Measurements from ENCODE around the gene MAN1C1. TPM values are rescaled to one million over a fixed set of nuclear protein-coding genes. Genes with fewer than 3 reads are reported as not detected.
A peak's percentile ranks its signal among the peaks of the same experiment; 100 is the strongest.
"Not testable (repeated sequence)": the region's sequence is repeated elsewhere in the genome, so short reads cannot be mapped to it uniquely, and the experiment has no call there.

Gene MAN1C1
- total RNA-seq, 1 donor from 2014 or later: 16.7 TPM

DNA sequence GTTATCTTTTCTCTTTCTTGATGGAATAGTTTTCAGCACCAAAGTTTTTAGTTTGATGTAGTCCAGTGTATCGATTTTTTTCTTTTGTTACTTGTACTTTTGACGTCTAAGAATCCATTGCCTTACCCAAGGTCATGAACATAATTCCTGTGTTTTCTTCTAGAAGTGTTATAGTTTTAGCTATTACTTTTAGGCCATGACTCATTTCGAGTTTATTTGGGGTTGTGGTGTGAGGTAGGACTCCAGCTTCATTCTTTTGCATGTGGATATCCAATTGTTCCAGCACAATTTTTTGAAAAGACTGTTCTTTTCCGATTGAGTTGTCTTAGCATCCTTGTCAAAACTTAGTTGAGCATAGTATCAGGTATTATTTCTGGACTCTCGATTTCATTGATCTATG is 104.0 kb downstream of the MAN1C1 start:
- no peak for DNase-seq (ENCODE audit: low spot score)

DNA sequence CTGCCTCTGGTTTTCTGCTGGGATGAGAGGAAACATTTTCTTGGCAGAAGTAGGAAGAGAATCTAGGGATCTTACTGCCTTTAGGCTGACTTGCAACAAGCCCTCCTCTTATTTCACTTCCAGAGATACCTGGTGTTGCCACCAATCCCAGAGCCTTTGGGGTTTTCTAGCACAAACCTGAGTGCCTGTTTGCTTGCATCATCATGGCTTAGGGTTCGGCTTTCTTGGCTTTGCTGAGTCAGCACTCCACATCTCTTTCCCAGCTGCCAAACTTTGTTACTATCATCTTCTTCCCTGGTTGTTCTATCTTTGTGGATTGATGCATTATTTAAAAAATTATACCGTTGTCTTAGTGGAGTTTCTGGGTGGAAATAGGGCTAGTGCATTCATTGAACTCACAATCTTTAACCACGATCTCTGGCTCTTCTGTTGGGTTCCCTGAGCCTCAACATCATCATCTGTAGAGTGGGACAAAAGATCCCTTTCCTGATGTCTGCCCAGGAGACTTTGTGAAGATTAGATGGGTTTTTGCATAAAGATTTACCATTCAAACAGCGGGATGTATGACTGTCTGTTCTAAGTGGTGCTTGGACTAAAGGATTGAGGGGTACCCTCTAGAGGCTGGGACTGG is 106.8 kb downstream of the MAN1C1 start:
- DNase-seq (ENCODE audit: low spot score): peak; percentile 43

More for the DNA sequence above, 104.0 kb downstream of the MAN1C1 start:
- intact Hi-C loops (cut with DNase I): no loop called here

DNA sequence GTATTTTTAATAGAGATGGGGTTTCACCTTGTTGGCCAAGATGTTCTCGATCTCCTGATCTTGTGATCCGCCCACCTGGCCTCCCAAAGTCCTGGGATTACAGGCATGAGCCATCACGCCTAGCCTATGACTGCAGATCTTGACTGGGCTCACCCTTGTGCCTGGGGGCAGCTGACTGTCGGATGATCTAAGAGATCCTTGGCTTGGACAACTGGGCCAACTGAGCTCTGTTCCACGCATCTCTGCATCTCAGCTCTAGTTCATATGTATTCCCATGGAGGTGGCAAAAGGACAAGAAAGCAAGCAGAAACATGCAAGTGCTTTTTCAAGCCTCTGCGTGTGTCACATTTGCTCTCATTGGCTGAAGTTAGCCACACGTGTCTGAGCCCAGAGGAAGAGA is 107.6 kb downstream of the MAN1C1 start:
- intact Hi-C loops (cut with DNase I): no loop called here
- DNase-seq (ENCODE audit: low spot score): peak; percentile 44

More for the DNA sequence above, 106.8 kb downstream of the MAN1C1 start:
- intact Hi-C loops (cut with DNase I): no loop called here

DNA sequence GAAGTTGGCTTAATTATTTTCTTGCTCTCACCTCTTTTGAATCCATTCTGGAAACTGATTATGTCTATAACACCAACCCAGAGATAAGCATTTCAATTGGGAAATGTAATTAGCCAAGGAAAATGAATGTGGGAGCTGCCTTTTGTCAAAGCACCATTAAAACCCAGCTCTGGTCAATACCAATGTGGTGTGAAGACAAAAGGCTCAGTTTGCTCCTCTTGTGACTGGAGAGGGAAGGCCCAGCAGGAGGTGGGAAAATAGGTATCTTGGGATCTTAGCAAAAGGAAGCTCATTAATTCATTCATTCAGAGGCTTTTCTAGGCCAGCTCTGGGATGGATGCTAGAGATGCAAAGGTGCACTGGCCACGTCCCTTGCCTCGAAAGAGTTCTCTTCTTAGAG is 108.4 kb downstream of the MAN1C1 start:
- no peak for DNase-seq (ENCODE audit: low spot score)
- intact Hi-C loops (cut with DNase I): no loop called here

DNA sequence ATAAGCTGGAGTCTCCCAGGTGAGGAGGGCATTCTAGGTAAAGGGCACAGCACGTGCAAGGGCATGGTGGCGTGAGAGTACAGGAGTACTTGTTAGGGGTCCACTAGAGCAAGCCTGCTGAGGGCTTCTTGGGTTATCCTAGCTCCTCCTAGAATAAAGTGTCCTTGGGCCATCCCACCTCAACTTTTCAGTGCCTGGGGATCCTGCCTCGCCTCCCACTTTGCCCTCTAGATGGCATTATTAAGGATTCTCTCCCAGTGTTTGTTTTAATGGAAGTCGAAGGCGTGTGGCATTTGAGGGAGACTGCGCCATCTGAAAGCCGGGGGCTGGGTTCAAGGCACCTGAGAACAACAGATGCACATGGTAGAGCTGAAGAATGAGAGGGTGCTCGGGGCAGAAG is 108.9 kb downstream of the MAN1C1 start:
- no peak for DNase-seq (ENCODE audit: low spot score)
- intact Hi-C loops (cut with DNase I): no loop called here

DNA sequence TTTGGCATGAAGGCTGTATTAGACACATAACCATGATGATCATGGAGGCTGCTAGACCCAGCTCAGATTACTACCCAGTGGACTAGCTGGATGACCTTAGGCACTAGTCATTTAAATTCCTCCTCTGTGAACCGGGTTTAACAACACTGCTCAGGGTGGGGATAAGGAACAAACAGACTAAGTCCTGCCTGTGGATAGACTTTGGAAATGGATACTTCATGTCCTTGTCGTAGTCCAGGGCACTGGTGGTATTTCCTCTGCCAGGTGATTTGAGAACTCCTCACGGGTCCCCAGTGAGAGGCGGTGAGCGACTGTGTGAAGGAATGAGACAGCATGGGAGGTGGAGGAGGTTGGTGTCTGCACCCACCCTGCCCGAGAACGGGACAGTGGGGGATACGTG is 110.5 kb downstream of the MAN1C1 start:
- intact Hi-C loops (cut with DNase I): loop anchor here (2.0 kb wide), 1 partner anchor 20 kb away; no protein-coding TSS in a partner anchor
- no peak for DNase-seq (ENCODE audit: low spot score)

DNA sequence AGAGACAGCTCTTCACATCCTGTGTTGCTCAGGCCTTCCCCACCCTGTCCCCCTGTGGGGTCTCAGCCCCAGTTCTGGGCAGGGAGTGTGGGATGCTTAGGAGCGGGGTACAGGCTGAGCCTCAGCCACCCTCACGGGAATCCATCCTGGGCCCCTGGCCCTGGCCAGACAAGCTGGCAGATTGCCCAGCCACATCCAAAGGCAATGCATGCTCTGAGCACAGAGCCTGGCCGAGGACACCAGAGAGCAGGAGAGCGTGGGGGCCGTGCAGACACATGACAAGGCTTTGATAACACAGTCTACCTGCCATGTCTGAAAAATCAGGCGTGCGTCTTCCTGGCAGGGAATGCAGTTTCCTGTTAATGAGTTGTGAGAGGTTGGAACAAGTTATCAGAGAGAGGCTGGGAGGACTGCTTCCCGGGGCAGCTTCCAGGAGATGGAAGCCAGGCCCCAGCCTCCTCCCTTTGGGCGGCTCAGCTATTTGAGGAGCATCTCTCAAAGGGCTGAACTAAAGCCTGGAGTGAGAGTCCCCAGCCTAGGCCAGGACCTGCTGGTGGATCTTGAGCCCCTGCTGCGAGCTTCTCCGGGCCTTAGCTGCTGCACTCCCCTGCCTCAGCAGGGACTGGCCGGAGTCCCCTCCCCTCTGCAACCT is 111.2 kb downstream of the MAN1C1 start:
- DNase-seq (ENCODE audit: low spot score): peak; percentile 89
- intact Hi-C loops (cut with DNase I): loop anchor here (2.0 kb wide), 1 partner anchor 21 kb away; no protein-coding TSS in a partner anchor

DNA sequence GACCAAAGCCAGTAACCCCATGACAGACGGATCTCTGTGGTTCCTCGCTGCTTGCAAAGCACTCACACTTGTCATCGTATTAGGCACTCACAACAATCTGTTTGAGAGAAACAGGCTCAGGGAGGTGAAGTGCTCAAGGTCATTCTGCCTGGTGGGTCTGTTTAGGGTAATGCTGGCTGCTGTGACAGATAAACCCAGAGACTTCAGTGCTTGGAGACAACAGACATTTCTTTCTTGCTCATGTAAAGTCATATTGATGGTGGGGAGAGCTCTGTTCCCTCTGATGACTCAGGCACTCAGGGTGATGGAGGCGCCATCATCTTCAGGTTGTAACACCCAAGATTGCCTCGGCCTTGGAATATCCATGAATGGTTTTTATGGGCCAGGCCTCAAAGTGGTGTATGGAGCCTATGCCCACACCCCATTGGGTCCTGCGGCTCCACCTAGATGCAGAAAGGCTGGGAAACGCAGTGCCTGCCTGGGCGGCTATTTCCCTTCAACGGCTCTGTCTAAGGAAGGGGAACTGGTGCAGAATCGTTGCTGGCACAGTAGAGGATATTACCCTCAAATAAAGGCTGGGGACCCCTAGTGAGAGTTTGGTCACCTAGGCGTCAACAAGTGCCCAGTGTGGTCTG is 111.8 kb downstream of the MAN1C1 start:
- DNase-seq (ENCODE audit: low spot score): peak; percentile 59
- intact Hi-C loops (cut with DNase I): no loop called here

DNA sequence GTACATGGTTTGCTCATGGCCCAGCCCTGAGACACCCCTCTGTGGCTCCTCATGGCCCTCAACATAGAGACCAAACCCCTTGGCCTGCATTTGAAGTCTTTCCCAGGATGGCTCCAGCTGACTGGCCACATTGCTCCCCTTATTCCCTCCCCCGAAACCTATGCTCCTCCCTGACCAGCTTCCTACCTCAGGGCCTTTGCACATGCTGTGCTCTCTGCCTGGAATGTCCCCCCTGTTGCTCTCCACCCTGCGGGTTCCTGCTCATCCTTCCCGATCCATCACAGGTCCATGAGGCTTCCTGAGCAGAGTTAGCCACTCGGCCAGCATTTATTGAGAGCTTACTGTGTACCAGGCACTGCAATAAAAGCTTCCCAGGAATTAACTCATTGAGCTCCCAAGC is 112.5 kb downstream of the MAN1C1 start:
- intact Hi-C loops (cut with DNase I): no loop called here
- DNase-seq (ENCODE audit: low spot score): no peak

DNA sequence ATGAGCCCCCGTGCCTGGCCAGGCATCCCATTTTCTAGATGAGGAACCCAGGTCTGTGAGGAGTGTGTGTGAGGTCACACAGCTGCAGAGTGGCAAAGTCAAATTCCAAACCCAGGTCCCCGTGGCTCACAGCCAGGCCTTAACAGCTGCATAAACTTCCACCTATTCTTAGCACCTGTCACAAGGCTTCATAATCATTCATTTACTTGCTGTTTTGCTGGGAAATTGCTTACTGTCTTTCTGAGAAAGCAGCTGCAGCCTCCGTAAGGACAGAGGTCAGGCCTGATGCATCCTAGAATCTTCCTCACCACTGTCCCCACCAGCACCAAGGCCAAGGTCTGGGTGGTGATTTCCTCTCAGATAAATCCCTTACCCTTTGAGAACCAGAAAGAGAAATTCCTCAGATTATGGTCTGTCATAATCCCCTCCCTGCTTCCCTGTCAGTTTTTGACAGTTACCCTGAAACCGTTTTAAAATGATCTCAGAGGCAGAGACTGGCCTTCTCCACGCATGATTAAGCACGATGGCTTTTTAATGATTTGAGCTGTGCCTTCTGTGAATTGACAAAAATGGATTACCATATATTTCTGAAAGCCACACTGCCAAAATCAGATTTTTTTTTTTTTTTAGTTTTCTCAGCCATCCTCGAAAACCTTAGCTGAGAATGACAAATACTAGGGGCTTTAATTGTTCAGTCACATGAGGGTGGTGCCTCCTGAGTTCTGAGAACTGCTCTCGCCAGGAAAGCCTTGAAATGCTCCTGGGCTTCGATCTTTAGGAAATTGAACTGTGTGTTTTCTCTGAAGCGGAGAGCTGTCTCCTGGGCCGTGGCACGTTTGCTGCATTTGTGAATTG is 113.4 kb downstream of the MAN1C1 start:
- intact Hi-C loops (cut with DNase I): no loop called here

DNA sequence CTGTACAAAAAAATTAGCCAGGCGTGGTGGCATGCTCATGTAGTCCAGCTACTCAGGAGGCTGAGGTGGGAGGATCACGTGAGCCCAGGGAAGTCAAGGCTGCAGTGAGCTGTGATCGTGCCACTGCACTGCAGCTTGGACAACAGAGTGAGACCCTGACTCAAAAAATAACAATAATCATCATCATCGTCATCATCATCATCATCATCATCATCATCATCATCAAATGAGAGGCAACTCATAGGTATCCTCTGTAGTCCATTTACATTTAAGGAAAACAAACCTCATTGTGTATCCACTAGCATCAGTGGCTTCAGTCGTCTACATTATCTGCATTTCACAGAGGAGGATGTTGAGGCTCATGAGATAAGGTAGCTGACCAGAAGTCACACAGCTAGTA is 114.6 kb downstream of the MAN1C1 start:
- DNase-seq (ENCODE audit: low spot score): no peak
- intact Hi-C loops (cut with DNase I): no loop called here

More for the DNA sequence above, 113.4 kb downstream of the MAN1C1 start:
- DNase-seq (ENCODE audit: low spot score): peak; percentile 35

DNA sequence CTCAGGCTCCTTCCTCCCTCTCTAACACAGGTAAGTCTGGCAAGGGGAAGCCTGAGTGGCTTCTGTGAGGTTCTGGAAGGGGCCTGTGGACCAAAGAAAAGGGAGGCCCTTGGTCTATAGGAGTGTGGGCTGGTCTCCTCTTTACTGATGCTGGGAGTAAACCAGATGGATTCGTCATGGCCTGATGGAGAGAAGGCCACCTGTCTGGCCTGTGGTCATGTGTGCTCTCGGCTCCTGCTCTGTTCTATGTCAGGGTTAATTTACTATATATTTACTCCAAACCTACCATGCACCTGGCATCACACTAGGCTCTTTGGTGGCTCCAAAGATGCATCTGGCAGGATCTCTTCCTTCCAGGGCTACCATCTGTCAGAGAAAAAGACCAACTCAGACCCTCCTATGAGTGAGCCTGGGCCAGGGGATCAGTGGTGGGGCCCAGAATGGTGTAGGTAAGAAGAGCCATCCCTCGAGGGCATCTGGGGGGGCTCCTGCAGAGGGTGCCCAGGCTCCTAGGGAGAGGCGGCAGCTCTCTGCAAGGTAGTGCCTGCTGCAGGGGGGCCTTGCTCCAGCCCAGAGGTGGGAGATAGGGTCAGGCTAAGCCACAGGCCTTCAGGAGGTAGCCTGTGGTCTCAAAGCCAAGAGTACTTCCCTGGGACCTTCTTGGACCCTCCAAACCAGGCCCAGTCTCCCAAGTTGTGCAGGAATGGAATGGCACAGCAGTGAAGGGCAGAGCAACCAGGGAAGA is 115.2 kb downstream of the MAN1C1 start:
- DNase-seq (ENCODE audit: low spot score): peak; percentile 47
- intact Hi-C loops (cut with DNase I): no loop called here

DNA sequence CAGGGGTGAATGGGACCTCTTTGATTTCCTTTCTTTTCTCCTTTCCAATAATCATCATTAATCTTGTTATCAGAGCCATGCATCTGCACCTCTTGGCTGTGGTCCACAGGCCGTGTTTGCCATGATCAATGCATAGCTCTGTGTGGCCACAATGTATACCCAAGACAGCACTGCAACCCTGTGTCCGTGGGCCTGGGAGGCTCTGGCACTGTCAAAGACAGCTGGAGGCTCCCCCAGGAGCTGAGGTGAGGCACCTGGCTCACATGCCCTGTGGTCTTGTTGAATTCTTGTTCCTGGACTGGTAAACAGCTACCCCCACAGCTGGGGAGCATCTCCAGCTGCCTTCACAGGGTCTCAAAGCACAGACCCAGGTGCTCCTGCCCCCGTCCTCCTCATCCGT is 116.2 kb downstream of the MAN1C1 start:
- intact Hi-C loops (cut with DNase I): no loop called here
- peak; percentile 49 for DNase-seq (ENCODE audit: low spot score)

DNA sequence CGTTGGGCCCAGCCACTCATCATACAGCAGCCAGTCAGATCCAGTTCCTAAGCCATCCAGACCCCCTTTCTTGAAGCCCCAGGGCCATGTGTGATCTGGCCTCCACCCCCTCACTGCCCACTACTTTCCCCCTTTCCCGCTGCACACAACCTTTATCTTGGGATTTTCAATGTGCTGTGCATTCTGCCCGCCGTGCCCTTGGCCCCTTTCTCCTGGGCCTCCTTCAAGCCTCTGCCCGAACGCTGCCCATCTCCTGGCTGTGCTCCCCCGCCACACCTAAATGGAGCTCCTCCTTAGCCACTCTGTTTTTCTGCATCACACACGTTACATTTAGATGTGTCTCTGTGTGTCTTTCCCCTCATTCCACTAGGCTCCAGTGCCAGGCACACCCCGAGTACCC is 116.7 kb downstream of the MAN1C1 start:
- intact Hi-C loops (cut with DNase I): no loop called here
- DNase-seq (ENCODE audit: low spot score): peak; percentile 49

DNA sequence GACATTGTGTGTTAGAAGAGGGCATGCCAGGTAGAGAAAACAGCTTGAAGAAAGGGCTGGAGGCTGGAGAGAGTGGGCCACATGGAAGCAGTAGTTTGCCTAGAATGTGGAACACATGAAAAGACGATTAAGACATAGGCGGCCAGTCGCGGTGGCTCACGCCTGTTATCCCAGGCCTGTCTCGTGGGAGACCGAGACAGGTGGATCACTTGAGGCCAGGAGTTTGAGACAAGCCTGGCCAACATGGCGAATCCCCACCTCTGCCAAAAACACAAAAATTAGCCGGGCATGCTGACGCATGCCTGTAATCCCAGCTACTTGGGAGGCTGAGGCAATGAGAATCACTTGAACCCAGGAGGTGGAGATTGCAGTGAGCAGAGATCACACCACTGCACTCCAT is 118.4 kb downstream of the MAN1C1 start:
- intact Hi-C loops (cut with DNase I): not testable (repeated sequence)

DNA sequence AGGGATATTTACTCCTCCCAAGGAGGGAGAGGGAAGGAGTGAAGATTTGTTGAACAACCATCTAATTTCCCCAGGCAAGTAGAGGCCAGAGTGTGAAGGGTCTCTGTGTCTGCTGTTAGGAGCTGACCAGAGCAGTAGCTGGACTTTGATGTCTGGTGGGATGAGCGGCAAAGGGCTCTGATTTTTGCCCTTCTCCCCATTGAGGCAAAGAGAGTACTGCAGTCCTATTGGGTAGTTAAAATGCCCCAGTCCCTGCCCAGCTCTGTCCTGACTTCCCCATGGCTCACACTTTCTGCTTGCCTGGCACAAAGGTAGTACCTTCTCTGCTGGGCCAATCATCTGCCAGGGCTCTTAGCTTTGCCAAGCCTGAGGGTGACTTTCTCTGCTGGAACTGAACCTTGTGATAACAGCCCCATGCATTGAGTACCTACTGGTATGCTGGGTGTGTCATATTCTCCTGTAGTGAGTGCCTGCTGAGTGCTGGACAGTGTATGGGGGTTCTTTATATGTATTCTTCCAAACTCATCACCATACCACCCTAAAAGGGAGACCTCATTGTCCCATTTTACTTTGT is 119.5 kb downstream of the MAN1C1 start:
- peak; percentile 66 for DNase-seq (ENCODE audit: low spot score)
- intact Hi-C loops (cut with DNase I): no loop called here

More for the DNA sequence above, 118.4 kb downstream of the MAN1C1 start:
- DNase-seq (ENCODE audit: low spot score): peak; percentile 22

DNA sequence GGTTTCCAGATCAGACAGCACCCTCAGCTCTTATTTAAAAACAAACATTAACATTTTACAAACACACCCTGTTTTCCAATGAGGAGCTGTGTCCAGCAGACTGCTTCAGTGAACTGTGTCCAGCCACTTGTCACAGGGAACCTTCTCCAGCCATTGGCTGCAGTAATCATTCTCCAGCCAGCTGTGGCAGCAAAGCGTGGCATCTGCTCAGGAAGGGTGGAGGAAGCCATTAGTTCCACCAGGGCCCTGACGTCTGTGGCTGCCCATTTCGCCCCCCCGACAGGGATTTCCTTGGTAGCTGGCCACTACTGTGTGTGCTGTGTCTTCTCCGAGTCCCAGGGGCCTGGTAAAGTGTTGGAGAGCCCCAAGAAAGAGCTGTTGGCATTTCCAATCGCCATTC is 120.5 kb downstream of the MAN1C1 start:
- intact Hi-C loops (cut with DNase I): no loop called here
- DNase-seq (ENCODE audit: low spot score): peak; percentile 73

DNA sequence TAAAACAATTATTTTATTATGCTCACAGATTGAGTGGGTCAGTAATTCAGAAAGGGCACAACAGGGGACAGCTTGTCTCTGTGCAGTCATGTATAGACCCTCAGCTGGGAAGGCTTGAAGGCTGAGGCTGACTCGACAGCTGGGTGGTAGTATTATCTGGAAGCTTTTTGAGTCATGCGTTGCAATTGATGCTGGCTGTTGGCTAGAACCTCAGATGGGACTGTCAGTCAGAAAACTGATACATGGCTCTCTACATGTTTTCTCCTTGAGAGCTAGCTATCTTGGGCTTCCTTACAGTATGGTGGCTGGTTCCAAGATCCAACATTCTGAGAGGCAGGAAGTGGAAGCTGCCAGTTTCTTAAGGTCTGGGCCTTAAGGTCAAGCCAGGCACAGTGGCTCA is 121.9 kb downstream of the MAN1C1 start:
- DNase-seq (ENCODE audit: low spot score): no peak
- intact Hi-C loops (cut with DNase I): no loop called here

DNA sequence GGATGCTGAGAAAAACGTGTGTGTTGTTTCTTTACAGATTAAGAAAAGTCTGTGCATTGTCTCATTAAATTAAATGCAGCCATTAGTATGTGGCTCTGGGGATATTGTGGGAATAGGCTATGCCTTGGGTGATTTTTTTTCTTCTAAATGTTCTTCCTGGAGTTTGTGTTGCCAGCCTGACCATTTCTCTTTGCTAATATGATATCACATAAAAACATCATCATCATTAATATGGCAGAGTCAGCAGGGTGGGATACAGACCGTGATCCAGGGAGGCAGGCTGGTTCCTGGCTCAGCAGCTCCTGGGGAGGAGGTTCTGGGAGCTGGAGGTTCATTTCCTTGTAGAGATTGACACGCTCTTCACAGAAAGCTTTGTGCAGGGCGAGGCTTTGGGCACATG is 122.8 kb downstream of the MAN1C1 start:
- intact Hi-C loops (cut with DNase I): no loop called here
- no peak for DNase-seq (ENCODE audit: low spot score)
